K562 (cell line): ENCODE results near the gene SKIC3. TPM values are rescaled to one million over a fixed set of nuclear protein-coding genes. Genes with fewer than 3 reads are reported as not detected.

ENCODE experiments used
- ATAC-seq: fragments of 200-7000 bp; cut with Tn5 transposase; 3 replicates; pipeline ENCODE4 v1.9.1; 2020; ENCODE audit warnings: moderate library complexity
- BruUV-seq: library from RNA; stranded (reverse); fragments of 400-500 nt; replicated peaks from 2 replicates; lab custom pipeline; 2021; lab: Mats Ljungman, UMichigan
- CTCF ChIA-PET: fragments of 300-600 bp; formaldehyde crosslinking; extraction: SDS; loops from one replicate; lab custom pipeline; 2021; ENCODE audit warnings: low intra/inter-chr PET ratio; lab: Yijun Ruan, JAX
- POLR2A ChIA-PET: fragments of 300-600, 350-650 bp; sonication (Branson Sonifier 250); formaldehyde crosslinking; extraction: SDS; loops from one replicate; lab custom pipeline; 2021; ENCODE audit warnings: antibody characterized with exemption, inconsistent platforms; lab: Yijun Ruan, JAX
- DNase-seq, 4 experiments: peaks; one replicate each; pipeline versions ENCODE4 v3.0.0 to v3.0.0-alpha.2; 2011 to 2018; ENCODE audit warnings: low spot score in 3 of 4, mixed read lengths in 3 of 4; ENCODE audit errors: extremely low read depth in 1 of 4
- FAIRE-seq: peaks from 2 replicates; lab custom pipeline; 2011; peaks lifted over from hg19 to GRCh38; lab: Jason Lieb, UNC
- H2AFZ ChIP-seq: 2 replicates; pipeline ENCODE4 v1.6.0; 2011; ENCODE audit warnings: low read depth, low read length, control low read depth, inconsistent platforms
- H3K27ac ChIP-seq: fragments of 200-600 bp; 3 replicates; pipeline ENCODE4 v1.8.0; 2011; ENCODE audit warnings: low read depth, mild to moderate bottlenecking, control low read depth, inconsistent platforms, low read length, moderate library complexity, mixed read lengths; ENCODE audit errors: extremely low read depth
- H3K27me3 ChIP-seq, 2 experiments: fragments of 300-600 bp in 1 of 2; 2 replicates in 1 of 2; 3 replicates in 1 of 2; pipeline versions ENCODE4 v1.6.0 to v1.8.0; 2011; ENCODE audit warnings: inconsistent platforms in 2 of 2, low read length in 2 of 2, mild to moderate bottlenecking in 1 of 2, mixed read lengths in 1 of 2, moderate library complexity in 1 of 2; ENCODE audit not compliant: control insufficient read depth in 2 of 2, insufficient read depth in 2 of 2
- H3K36me3 ChIP-seq: fragments of 300-600 bp; 3 replicates; pipeline ENCODE4 v1.8.0; 2011; ENCODE audit warnings: mild to moderate bottlenecking, low read length, inconsistent platforms; ENCODE audit not compliant: control insufficient read depth, insufficient read depth
- H3K4me1 ChIP-seq, 2 experiments: fragments of 200-600 bp in 1 of 2; replicated peaks in 1 of 2; 2 replicates in 1 of 2; 3 replicates in 1 of 2; pipeline versions ENCODE4 v1.5.1 to v1.8.0; 2011; ENCODE audit warnings: inconsistent platforms in 2 of 2, low read length in 2 of 2, mild to moderate bottlenecking in 1 of 2, mixed read lengths in 1 of 2, moderate library complexity in 1 of 2; ENCODE audit not compliant: control insufficient read depth in 2 of 2, insufficient read depth in 2 of 2
- H3K4me2 ChIP-seq: 2 replicates; pipeline ENCODE4 v1.6.1; 2011; ENCODE audit warnings: low read length, control low read depth, inconsistent platforms, mixed read lengths; ENCODE audit not compliant: insufficient read depth
- H3K4me3 ChIP-seq: fragments of 200-600 bp; sonication (generic), shearing (Covaris generic); 2 replicates; pipeline ENCODE4 v1.5.1; 2016; ENCODE audit warnings: control low read depth, inconsistent platforms
- H3K79me2 ChIP-seq: fragments of 200-600 bp; 3 replicates; pipeline ENCODE4 v1.8.0; 2011; ENCODE audit warnings: low read length, inconsistent platforms; ENCODE audit not compliant: control insufficient read depth, insufficient read depth
- H3K9ac ChIP-seq, 2 experiments: 2 replicates each; pipeline versions ENCODE4 v1.6.0 to v1.6.1; 2011; ENCODE audit warnings: low read depth in 2 of 2, low read length in 2 of 2, control low read depth in 1 of 2, inconsistent platforms in 1 of 2, mild to moderate bottlenecking in 1 of 2, mixed read lengths in 1 of 2; ENCODE audit not compliant: insufficient read depth in 1 of 2
- H3K9me1 ChIP-seq: one replicate; pipeline ENCODE4 v1.6.0; 2011; ENCODE audit warnings: inconsistent platforms, mild to moderate bottlenecking, low read length, moderate library complexity; ENCODE audit not compliant: control insufficient read depth, insufficient read depth
- H3K9me3 ChIP-seq: replicated peaks from 2 replicates; pipeline ENCODE4 v1.5.1; 2011; ENCODE audit warnings: low read depth, low read length, inconsistent platforms; ENCODE audit not compliant: control insufficient read depth, insufficient read depth
- H4K20me1 ChIP-seq: replicated peaks from 2 replicates; pipeline ENCODE4 v1.6.1; 2011; ENCODE audit warnings: low read length, inconsistent platforms, mixed read lengths; ENCODE audit not compliant: control insufficient read depth, insufficient read depth
- ATF6 ChIP-seq: sonication (generic); formaldehyde crosslinking; IDR thresholded peaks from 2 replicates; pipeline ENCODE4 v1.4.0; 2020; ENCODE audit warnings: mild to moderate bottlenecking, missing genetic modification reagents
- CBX1 ChIP-seq: sonication (generic); IDR thresholded peaks from 2 replicates; pipeline ENCODE4 v1.6.1; 2016; ENCODE audit warnings: antibody characterized with exemption, low read depth, mild to moderate bottlenecking
- FOXA3 ChIP-seq, 2 experiments: fragments of 450-650 bp in 1 of 2; sonication (generic) in 1 of 2; formaldehyde crosslinking; IDR thresholded peaks in 1 of 2; conservative IDR thresholded peaks in 1 of 2; 2 replicates each; pipeline versions ENCODE4 v1.4.0 to v1.8.0; 2020 to 2022; ENCODE audit warnings: mild to moderate bottlenecking in 2 of 2, missing genetic modification reagents in 1 of 2
- HDAC2 ChIP-seq: fragments of 450-650 bp; IDR thresholded peaks from 2 replicates; pipeline ENCODE4 v1.6.1; 2016; ENCODE audit warnings: mild to moderate bottlenecking
- NCOA4 ChIP-seq: fragments of 450-650 bp; IDR thresholded peaks from 2 replicates; pipeline ENCODE4 v1.6.1; 2018; ENCODE audit warnings: mild to moderate bottlenecking; ENCODE audit not compliant: partially characterized antibody
- NFATC3 ChIP-seq: fragments of 450-650 bp; IDR thresholded peaks from 2 replicates; pipeline ENCODE4 v1.6.1; 2017; ENCODE audit warnings: mild to moderate bottlenecking
- PURB ChIP-seq: sonication (generic); formaldehyde crosslinking; IDR thresholded peaks from 2 replicates; pipeline ENCODE4 v1.9.0; 2021; ENCODE audit warnings: low read depth, mild to moderate bottlenecking, missing genetic modification reagents
- SLC30A9 ChIP-seq: fragments of 250-450 bp; sonication (Bioruptor Pico); IDR thresholded peaks from 2 replicates; pipeline ENCODE4 v1.8.0; 2022; ENCODE audit warnings: mild to moderate bottlenecking, moderate library complexity
- TBP ChIP-seq: optimal IDR thresholded peaks from 2 replicates; pipeline ENCODE3; 2011; ENCODE audit warnings: low read depth, low read length, improper control_type of control experiment
- TCF7 ChIP-seq: sonication (generic); IDR thresholded peaks from 2 replicates; pipeline ENCODE4 v1.6.1; 2016; ENCODE audit warnings: antibody characterized with exemption, borderline replicate concordance
- YY1 ChIP-seq, 3 experiments: IDR thresholded peaks; 2 replicates each; pipeline ENCODE4 v1.6.1; 2011; ENCODE audit warnings: low read length in 2 of 3, mild to moderate bottlenecking in 2 of 3, moderate library complexity in 2 of 3, borderline replicate concordance in 1 of 3, control low read depth in 1 of 3, low read depth in 1 of 3; ENCODE audit not compliant: insufficient read depth in 3 of 3, insufficient replicate concordance in 2 of 3, control insufficient read depth in 1 of 3, insufficient read length in 1 of 3; ENCODE audit errors: extremely low read depth in 1 of 3
- ZBTB7A ChIP-seq: IDR thresholded peaks from 2 replicates; pipeline ENCODE4 v1.6.1; 2011; ENCODE audit warnings: low read depth, mild to moderate bottlenecking, low read length, moderate library complexity, borderline replicate concordance; ENCODE audit not compliant: control insufficient read depth
- ZKSCAN1 ChIP-seq: fragments of 150-350 bp; IDR thresholded peaks from 2 replicates; pipeline ENCODE4 v1.6.1; 2016; ENCODE audit warnings: low read depth, low read length
- WGBS: fragments of 100-300 bp; shearing (Covaris generic); methylation state at CpG from one replicate; pipeline ENCODE4 v1.1.6; 2016; ENCODE audit warnings: low coverage, mixed read lengths; ENCODE audit not compliant: insufficient coverage; ENCODE audit errors: missing lambda C conversion rate; 5-methylcytosine and 5-hydroxymethylcytosine counted together
- in situ Hi-C: fragments of 300-500 bp; cut with MboI; formaldehyde crosslinking; loops from 4 replicates; pipeline ENCODE4 v1.15.0; 2018; ENCODE audit warnings: inconsistent platforms, mixed read lengths
- intact Hi-C: fragments of 100-400 bp; cut with micrococcal nuclease; formaldehyde crosslinking; loops from 2 replicates; pipeline ENCODE4 v1.14.2; 2022
- polyA plus RNA-seq, 8 experiments: library from polyadenylated mRNA; depleted of rRNA in 4 of 8; stranded (reverse) in 5 of 8; unstranded in 3 of 8; fragments of >200 nt; fragmentation: Nextera tagmentation in 2 of 8; fragmentation: Illumina TruSeq in 1 of 8; extraction: Ambion mirVana in 2 of 8; extraction: Trizol in 1 of 8; gene quantifications; 2 replicates each; pipeline versions ENCODE4 v1.2.1 to v1.2.3, GENCODE V29; 2011 to 2014; ENCODE audit warnings: inconsistent platforms in 1 of 8, missing spikeins in 1 of 8
- total RNA-seq, 7 experiments: library from RNA; depleted of rRNA in 6 of 7; stranded (reverse); fragments of >200 nt in 6 of 7; fragmentation: Illumina TruSeq in 2 of 7; extraction: Trizol in 2 of 7; gene quantifications; 2 replicates each; pipeline versions ENCODE4 v1.2.1 to v1.2.3, GENCODE V29; 2011 to 2021; ENCODE audit warnings: low replicate concordance in 1 of 7
- TF ChIP-seq, protein P1 (sequence below): fragments of 250-450 bp; sonication (Bioruptor Pico); IDR thresholded peaks from 2 replicates; pipeline ENCODE4 v1.8.0; 2021; ENCODE audit warnings: borderline replicate concordance, mild to moderate bottlenecking, moderate library complexity; ENCODE audit not compliant: poor library complexity, severe bottlenecking

SKIC3 gene
- total and polyA plus RNA-seq, 9 of the 15 experiments (the other 6 are each of a cell fraction or from before 2014, with no cell fraction given), result 30.7 to 72.4 (median 44.1) TPM

GRCh38 chr5:95530416-95530815 lies 24.4 kb downstream of the SKIC3 start:
- in situ Hi-C loops, result no loop called here
- CTCF ChIA-PET, result no interaction called here
- no peaks in the 10 kb centered on the region for H3K4me1 ChIP-seq
- no peaks in the 10 kb centered on the region for H4K20me1 ChIP-seq
- no peak overlapping the region for H3K4me3 ChIP-seq
- H3K9ac ChIP-seq, result no peak overlapping the region
- TF ChIP-seq PURB (CRISPR knock-in tag) (no peak), YY1 (IDR thresholded peaks at IDR 0.05; ENCODE audit: borderline replicate concordance in 1 of 3, control insufficient read depth in 1 of 3, extremely low read depth in 1 of 3, insufficient read depth in 3 of 3, insufficient read length in 1 of 3, insufficient replicate concordance in 2 of 3, low read depth in 1 of 3, low read length in 2 of 3) (no peak), NFATC3 (no peak), TBP (no peak), SLC30A9 (CRISPR knock-in tag) (no peak), FOXA3 (CRISPR knock-in tag; conservative IDR thresholded peaks at IDR 0.05 in 1 of 2, IDR thresholded peaks at IDR 0.05 in 1 of 2) (no peak)
- TF ChIP-seq, all 486 proteins: peak for 0
- Histone ChIP-seq H3K4me2 (no peak overlapping the region), H3K9me3 (no peaks in the 10 kb centered on the region), H3K36me3 (peaks cover 72% of the 10 kb centered on the region), H2AFZ (no peak overlapping the region), H3K79me2 (no peaks in the 10 kb centered on the region), H3K27me3 (no peaks in the 10 kb centered on the region), H3K27ac (no peak overlapping the region), H3K9me1 (no peaks in the 10 kb centered on the region)
- FAIRE-seq (no peak), ATAC-seq (no peak), DNase-seq (no peak)
- POLR2A ChIA-PET, result no interaction called here
- no TSS peak for BruUV-seq
- intact Hi-C loops, result no loop called here
- 100% methylated on average over 2 of the region's 2 CpGs for WGBS

DNA sequence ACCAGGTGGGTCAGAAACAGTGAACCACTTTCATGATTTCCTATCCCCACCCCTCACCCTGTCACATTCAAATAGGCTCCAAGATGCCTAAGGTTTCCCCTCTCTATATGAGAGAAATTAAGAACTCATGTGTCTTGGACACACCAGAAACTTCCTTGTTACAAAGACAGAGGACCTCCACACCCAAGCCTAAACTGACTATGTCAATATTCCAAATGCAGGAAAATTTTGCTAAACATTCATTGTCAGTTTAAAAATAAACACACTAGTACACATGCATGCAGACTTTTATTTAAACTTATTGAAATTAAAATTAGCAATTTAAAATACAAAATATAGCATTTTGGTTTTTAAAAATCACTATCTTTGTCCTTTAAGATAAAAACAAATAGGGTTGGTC lies 26.2 kb downstream of the SKIC3 start:
- intact Hi-C loops, result no loop called here
- no peaks in the 10 kb centered on the region for H3K27me3 ChIP-seq
- no peak overlapping the region for H3K27ac ChIP-seq
- POLR2A ChIA-PET, result no interaction called here
- no peak overlapping the region for H3K9ac ChIP-seq
- no peak overlapping the region for H3K4me2 ChIP-seq
- DNase-seq (no peak), FAIRE-seq (no peak), ATAC-seq (no peak)
- no TSS peak for BruUV-seq
- no peaks in the 10 kb centered on the region for H3K9me1 ChIP-seq
- H4K20me1 ChIP-seq, result no peaks in the 10 kb centered on the region
- H3K36me3 ChIP-seq, result peaks cover 72% of the 10 kb centered on the region
- H2AFZ ChIP-seq, result no peak overlapping the region
- no peaks in the 10 kb centered on the region for H3K9me3 ChIP-seq
- H3K4me3 ChIP-seq, result no peak overlapping the region
- CTCF ChIA-PET, result no interaction called here
- in situ Hi-C loops, result no loop called here
- no peaks in the 10 kb centered on the region for H3K4me1 ChIP-seq
- no peaks in the 10 kb centered on the region for H3K79me2 ChIP-seq
- no peak for TF ChIP-seq CBX1
- TF ChIP-seq NCOA4, result no peak
- TF ChIP-seq, protein P1, sequence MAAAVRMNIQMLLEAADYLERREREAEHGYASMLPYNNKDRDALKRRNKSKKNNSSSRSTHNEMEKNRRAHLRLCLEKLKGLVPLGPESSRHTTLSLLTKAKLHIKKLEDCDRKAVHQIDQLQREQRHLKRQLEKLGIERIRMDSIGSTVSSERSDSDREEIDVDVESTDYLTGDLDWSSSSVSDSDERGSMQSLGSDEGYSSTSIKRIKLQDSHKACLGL (CRISPR knock-in tag), result no peak
- no peak for TF ChIP-seq ZBTB7A
- TF ChIP-seq HDAC2, result no peak
- no peak for TF ChIP-seq ZKSCAN1
- TF ChIP-seq ATF6 (CRISPR knock-in tag), result no peak
- no peak for TF ChIP-seq TCF7
